Small intestine (tissue), 4 donors: Measurements from ENCODE around the gene TRIM71. TPM values are rescaled to one million over a fixed set of nuclear protein-coding genes. Genes with fewer than 3 reads are reported as not detected.

Experiments used
- polyA plus RNA-seq, 4 donors: library from polyadenylated mRNA; stranded (reverse) in 3 of 4; unstranded in 1 of 4; fragments of 200-250 nt in 3 of 4; fragments of 120-200 nt in 1 of 4; gene quantifications; one replicate each; pipeline versions ENCODE4 v1.2.1 to v1.2.3, GENCODE V29; 2013
- donor health status: healthy with polysubstance abuse.
- donor health status: Bipolar disorder and iron deficiency.
- donor health status: healthy.

The TRIM71 gene
- polyA plus RNA-seq, 4 donors, result 0.01 to 10.0 TPM; not detected in 2

Other genes with a start within 250 kb of the TRIM71 start
- 10 to 100 TPM; 20.2 to 39.3 (median 26.4) TPM for gene DYNC1LI1, start 247.1 kb upstream of the TRIM71 start, polyA plus RNA-seq
- 10 to 100 TPM; 12.7 to 35.0 (median 15.7) TPM for gene CNOT10, start 132.8 kb upstream of the TRIM71 start, polyA plus RNA-seq
- gene CCR4, start 133.6 kb downstream of the TRIM71 start, polyA plus RNA-seq, result under 1 TPM in 2 of 4 donors, not detected in 2; 0.16 to 0.38 TPM